ENCODE measurements around the gene CXCR3.

The CXCR3 gene

DNA sequence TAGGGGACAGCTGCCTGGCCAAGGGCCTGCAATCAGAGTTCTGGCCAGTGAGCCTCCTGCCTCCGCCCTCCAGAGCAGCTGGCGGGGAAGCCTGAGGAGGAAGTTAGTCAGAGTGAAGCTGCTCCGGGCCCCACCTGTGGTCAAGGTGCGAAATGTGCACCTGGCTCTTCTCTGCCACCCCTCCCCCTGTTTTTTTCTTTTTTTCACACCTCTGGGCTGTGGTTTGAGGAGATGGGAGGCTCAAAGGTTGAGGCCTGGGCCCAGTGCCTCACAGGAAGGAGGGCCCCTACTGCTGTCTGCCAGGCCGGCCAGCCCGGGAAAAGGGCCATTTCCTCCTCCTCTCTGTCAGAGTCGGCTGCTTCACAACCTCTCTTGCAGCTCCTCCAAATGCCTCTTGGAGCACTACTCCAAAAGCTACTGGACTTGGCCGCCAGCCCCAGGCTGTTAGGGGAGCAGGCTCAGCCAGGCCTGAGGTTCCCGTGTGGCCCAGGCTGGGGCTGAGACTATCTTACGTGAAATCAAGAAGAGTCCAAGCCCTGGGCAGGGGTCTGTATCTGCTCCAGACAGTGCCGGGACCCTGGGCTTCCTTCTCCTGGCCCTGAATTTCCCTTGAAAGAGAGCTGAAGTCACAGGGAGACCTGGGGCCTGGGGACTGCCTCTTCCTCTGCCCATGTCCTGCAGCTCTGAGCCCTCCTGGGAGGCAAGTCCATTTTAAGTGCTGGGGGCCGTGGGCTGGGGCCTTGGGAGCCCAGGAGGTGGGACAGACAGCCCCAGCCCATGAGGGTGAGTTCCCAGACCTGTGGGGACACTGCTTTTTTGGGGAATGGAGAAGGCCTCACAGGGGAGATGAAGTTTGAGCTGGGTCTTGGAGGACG, 4.5 kb upstream of the CXCR3 start:
- peak; percentile 81 for DNase-seq (ENCODE audit: low read depth)
- TF ChIP-seq, protein P1, sequence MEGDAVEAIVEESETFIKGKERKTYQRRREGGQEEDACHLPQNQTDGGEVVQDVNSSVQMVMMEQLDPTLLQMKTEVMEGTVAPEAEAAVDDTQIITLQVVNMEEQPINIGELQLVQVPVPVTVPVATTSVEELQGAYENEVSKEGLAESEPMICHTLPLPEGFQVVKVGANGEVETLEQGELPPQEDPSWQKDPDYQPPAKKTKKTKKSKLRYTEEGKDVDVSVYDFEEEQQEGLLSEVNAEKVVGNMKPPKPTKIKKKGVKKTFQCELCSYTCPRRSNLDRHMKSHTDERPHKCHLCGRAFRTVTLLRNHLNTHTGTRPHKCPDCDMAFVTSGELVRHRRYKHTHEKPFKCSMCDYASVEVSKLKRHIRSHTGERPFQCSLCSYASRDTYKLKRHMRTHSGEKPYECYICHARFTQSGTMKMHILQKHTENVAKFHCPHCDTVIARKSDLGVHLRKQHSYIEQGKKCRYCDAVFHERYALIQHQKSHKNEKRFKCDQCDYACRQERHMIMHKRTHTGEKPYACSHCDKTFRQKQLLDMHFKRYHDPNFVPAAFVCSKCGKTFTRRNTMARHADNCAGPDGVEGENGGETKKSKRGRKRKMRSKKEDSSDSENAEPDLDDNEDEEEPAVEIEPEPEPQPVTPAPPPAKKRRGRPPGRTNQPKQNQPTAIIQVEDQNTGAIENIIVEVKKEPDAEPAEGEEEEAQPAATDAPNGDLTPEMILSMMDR (conservative IDR thresholded peaks at IDR 0.05; ENCODE audit: low read length) = peak; percentile 44
- H3K4me3 ChIP-seq (ENCODE audit: low read length) = no peak overlapping the region

DNA sequence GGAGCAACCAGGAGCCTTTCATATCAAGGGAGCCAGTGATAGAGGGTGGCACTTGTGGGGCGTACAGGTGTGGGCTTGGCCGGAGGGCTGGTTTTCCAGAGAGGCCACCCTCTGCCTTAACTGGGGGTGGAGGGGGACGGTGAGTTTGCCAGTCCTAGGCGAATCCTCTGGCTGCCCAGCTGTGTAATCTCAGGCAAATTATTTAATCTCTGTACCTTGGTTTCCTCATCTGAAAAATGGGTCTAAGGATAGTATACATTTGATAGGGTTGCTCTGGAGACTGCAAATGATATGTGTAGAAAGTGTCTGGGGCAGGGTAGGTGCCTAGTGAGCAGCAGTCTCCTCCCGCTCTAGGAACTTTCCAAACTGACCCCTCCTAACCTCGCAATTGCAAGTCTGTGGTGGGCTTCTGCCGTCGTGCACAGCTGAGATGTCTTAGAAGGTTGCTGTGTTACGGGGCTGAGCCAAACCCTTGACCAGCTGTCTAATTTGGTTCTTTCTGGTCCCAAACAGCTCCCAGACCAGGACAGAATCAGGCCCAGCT, 3.8 kb upstream of the CXCR3 start:
- TF ChIP-seq, protein P1 (conservative IDR thresholded peaks at IDR 0.05; ENCODE audit: low read length) = no peak
- no peak for DNase-seq (ENCODE audit: low read depth)
- H3K4me3 ChIP-seq (ENCODE audit: low read length) = no peak overlapping the region

DNA sequence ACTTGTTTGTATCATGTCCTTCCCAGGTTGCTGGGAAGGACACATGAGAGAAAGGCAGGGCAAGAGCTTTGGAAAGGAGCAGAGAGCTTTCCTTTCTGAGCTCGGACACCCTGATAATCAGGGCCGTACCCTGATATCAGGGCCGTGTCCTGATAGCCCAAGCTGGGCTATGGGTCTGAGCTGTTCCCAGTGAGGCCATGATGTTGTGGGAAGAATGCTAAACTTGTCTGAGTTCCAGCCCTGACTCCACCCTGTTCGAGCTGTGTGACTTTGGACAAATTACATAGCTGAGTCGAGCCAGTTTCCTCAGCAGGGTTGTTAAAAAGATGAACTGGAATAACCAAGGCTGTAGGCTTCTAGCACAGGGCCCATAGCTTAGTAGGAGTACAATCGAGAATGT, 3.3 kb upstream of the CXCR3 start:
- no peak overlapping the region for H3K4me3 ChIP-seq (ENCODE audit: low read length)
- DNase-seq (ENCODE audit: low read depth) = peak; percentile 39
- TF ChIP-seq, protein P1 (conservative IDR thresholded peaks at IDR 0.05; ENCODE audit: low read length) = no peak

DNA sequence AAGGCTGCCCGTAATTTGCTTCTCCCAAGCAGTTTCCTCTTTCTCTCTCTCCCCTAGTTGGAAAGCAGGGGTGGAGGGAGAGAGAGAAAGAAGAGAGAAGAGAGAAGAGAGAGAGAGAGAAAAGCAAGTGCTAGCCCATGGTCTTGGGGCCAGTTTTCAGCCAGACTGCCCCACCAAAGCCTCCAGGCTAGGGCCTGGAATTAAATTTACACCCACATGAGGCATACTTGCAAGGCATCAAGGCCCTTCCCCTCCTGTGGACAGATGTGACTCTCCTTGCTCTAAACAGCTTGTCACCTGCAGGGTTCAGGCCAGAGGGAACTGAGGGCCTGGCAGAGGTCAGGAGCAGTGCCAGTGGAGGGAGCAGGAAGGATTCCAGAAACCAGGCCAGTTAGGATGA, 1.7 kb upstream of the CXCR3 start:
- TF ChIP-seq, protein P1 (conservative IDR thresholded peaks at IDR 0.05; ENCODE audit: low read length) = no peak
- H3K4me3 ChIP-seq (ENCODE audit: low read length) = no peak overlapping the region
- DNase-seq (ENCODE audit: low read depth) = no peak

DNA sequence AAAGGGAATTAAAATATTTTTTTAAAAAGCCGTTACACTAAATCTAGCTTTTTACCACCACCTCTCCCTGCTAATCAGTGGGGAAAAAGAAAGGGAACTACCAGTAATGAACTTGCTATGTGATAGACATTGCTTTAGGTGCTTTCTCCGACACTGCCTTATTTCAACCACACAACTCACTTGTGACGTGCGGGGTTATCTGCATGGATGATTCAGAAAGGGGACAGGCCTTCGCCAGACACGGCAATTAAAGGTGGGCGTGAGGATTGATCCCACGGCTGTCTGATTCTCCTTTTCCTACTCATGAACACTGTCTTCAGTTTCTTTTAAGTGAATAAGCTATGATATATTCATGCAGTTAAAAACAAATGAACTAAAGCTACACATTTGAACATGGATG, 882 bp upstream of the CXCR3 start:
- no peak overlapping the region for H3K4me3 ChIP-seq (ENCODE audit: low read length)
- TF ChIP-seq, protein P1 (conservative IDR thresholded peaks at IDR 0.05; ENCODE audit: low read length) = no peak
- no peak for DNase-seq (ENCODE audit: low read depth)

DNA sequence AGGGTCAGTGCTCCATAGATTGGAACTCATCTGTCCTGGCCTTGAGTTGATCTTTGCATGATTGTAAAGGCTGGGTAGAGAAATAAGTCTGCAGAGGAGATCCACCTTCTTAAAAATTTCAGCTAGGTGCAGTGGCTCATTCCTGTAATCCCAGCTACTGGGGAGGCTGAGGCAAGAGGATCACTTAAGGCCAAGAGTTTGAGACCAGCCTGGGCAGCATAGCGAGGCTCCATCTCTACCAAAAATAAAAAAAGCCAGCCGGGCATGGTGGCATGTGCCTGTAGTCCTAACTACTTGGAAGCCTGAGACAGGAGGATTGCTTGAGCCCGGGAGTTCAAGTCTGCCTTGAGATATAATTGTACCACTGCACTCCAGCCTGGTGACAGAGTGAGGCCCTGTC, 476 bp upstream of the CXCR3 start:
- TF ChIP-seq, protein P1 (conservative IDR thresholded peaks at IDR 0.05; ENCODE audit: low read length) = no peak
- no peak overlapping the region for H3K4me3 ChIP-seq (ENCODE audit: low read length)

DNA sequence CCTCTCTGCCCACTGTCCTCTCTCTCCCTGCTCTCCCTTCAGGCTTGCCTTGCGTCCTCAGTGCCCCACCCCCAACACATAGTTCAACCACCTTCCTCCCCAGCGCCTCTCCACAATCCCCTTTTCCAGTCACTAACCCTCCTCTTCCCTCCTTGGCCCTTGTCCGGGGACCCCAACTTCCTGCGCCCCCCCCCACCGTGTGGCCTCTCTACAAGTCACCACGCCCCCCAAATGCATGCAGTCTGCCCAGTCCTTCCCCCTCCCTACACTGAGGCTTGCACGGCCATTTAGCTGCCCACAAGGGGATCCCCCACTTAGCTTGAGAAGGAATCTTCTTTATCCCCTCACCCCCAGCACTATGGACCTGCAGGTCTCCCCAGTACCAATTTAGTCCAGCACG, 569 bp downstream of the CXCR3 start:
- no peak for DNase-seq (ENCODE audit: low read depth)
- H3K4me3 ChIP-seq (ENCODE audit: low read length) = no peak overlapping the region
- TF ChIP-seq, protein P1 (conservative IDR thresholded peaks at IDR 0.05; ENCODE audit: low read length) = no peak

More for the DNA sequence above, 476 bp upstream of the CXCR3 start:
- no peak for DNase-seq (ENCODE audit: low read depth)
